Kidney capillary endothelial cell (primary cell): ENCODE results near the gene TUNAR.
"Not testable (repeated sequence)": the region's sequence is repeated elsewhere in the genome, so short reads cannot be mapped to it uniquely, and the experiment has no call there.

Source experiments
- DNase-seq: peaks from one replicate; pipeline ENCODE4 v3.0.0-alpha.2; 2018; ENCODE audit warnings: low spot score

TUNAR gene

DNA sequence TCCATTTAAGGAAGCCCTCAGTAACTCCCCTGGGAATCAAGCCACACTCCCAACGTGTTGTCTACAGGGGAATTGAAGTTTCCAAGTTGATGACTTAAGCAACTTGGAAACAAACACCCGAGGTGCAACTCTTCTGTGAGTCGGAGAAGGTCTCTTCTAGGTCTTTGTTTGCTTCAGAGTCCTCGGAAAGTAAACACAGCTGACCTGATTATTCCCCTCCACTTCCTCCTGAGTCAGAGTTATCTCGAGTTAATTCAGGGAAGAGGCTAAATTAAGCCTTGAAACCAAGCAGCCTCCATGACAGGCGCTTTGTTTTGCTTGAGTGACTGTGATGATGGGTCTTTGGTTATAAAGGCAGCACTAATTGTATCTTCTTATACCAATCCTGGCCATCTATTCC, 41.8 kb downstream of the TUNAR start:
- no peak for DNase-seq

GRCh38 chr14:95920769-95921438, 44.3 kb downstream of the TUNAR start:
- DNase-seq = no peak

DNA sequence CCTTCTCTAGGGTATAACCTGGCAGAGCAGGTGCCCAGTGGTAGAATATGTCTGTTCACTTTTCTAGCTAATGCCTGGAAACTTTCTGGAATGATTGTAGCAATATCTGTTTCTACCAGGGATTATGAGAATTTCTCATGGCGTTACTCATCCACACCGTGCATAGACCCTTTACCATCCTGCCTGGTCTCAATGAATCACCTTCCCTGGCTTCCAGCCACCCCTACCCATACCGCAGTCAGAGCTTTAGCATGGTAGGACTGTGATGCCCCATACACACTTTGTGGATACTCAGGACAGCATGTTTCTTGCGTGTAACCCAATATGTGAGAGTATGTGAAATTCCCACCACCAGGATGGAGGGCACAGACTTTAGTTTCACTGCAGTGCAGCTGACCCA, 45.4 kb downstream of the TUNAR start:
- no peak for DNase-seq

DNA sequence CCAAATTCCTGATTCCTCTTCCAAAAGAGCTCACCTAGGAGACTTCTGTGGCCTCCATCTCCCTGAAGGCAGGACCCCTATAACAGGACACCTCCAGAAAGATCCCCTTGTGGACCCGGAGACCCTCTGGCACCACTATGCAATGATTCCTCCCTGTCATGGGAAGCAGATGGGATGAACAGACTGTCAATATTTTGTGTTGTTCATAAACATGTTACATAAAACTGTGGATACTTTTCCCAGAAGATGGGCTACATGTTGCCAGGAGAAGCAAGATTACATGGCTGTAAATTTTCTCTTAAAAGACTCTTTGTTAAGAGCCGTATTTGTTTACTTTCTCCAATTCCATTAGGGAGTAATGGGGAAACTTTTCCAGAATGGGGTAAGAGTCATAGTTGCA, 52.1 kb downstream of the TUNAR start:
- DNase-seq = no peak

DNA sequence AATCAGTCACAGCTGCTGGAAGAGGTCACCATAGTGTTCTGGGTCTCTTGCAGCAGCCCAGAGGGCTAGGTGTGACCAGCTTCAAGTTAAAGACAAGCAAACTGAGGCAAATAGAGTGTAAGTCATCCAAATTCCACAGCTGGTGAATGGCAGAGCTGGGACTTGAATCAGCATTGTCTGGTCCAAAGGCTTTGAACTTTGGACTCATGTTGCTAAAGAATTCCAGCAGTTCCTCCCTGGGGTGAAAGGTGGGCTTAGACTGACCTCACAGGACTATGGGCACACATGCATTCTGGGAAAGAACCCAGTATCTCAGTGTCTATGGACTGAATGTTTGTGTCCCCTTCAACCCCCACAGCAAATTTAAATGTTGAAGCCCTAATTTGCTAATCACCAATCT, 54.8 kb downstream of the TUNAR start:
- no peak for DNase-seq

GRCh38 chr14:95935228-95935822, 58.7 kb downstream of the TUNAR start:
- peak; percentile 30 for DNase-seq

GRCh38 chr14:95936041-95936440, 59.4 kb downstream of the TUNAR start:
- no peak for DNase-seq

- no peak for DNase-seq
Observed at GRCh38 chr14:95939335-95939734, 62.7 kb downstream of the TUNAR start.

- no peak for DNase-seq
Observed at GRCh38 chr14:95941897-95942296, 65.3 kb downstream of the TUNAR start.

GRCh38 chr14:95943699-95944098, 67.1 kb downstream of the TUNAR start:
- no peak for DNase-seq

DNA sequence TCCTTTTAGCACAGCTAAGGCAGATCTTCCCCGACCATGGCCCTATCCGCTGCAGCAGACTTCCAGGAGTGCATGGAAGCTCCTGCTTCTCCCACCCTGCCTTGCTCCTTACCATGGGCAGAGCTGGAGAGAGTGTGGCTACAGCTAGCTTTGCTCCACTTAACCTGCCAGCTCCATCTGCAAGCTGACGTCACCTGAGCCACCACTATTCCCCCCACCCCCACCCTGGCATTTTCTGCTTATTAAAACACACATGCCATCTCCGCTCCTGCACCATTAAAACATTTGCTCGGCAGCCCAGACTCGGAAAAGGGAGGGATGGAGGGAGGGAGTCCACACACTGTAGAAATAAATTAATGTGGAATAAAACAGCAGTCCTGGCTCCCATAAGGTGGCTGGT, 67.8 kb downstream of the TUNAR start:
- no peak for DNase-seq

DNA sequence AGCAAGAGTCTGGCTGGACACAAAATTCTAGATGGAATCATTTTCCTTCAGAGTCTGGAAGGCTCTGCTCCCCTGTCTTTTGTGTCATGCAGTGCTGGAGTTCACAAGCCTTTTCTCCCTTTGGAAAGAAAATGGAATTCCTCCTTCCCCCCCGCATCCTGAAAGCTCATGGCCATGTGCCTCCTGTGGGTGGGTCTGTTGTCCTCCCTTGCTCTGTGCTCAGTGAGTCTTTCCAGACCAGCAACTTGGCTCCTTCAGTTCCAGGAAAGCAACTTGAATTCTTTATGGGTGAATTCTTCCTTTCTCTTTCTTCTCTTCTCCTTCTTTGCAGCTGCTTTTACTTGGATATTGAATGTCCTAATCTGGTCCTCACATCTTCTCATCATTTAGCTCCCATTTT, 70.2 kb downstream of the TUNAR start:
- no peak for DNase-seq

- DNase-seq = no peak
Observed at GRCh38 chr14:95948558-95948981, 71.9 kb downstream of the TUNAR start.

DNA sequence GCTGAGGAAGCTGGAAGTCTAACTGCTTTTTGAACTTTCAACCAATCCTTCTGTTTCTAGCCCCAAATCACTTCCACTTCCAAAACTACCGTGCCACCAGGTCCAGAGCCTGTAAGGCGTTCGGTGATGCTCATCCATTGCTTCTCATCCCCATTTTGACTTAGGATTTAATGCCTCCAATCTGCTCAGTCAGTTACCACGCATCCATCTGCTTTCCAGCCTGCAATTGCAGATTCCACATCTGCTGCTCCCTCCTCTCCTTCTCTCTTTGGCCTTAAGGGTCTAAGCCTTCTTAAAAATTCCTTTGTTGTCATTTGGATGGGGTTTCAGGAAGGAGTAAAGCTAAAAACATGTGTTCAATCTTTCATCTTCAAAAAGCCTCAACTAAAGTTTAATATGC, 74.7 kb downstream of the TUNAR start:
- no peak for DNase-seq

- DNase-seq = no peak
Observed at GRCh38 chr14:95953111-95953724, 76.6 kb downstream of the TUNAR start.

DNA sequence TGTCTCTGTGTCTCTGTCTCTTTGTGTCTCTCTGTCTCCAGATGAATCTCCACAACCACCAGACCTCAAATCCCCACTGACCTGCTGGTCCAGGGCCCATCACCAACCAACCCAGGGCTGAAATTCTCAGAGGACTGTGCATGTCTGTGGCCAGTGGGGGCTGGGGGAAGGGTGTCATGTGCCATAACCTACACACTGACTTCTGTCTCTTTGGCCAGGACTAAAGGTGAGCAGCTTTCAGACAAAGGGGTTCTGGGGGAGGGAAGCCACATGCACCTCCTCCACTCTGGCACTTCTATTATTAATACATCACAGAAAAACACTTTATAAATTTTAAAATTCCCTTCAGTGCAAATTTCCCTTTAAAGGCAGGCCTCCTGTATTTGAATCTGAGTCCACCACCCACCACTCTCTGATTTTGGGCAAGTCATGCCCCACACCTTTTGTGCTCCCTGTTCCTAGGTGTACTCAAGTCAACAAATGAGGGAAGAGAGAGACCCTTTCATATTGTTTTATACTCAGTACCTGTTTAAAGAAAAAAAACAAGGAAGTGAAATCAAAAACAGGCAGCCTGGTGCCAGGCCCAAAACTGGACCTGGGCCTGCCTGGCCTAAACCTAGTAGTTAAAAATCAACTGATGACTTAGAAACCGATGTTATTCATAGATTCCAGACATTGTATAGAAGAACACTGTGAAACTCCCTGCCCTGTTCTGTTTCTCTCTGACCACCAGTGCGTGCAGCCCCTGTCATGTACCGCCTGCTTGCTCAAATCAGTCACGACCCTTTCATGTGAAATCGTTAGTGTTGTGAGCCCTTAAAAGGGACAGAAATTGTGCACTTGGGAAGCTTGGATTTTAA, 80.2 kb downstream of the TUNAR start:
- no peak for DNase-seq

DNA sequence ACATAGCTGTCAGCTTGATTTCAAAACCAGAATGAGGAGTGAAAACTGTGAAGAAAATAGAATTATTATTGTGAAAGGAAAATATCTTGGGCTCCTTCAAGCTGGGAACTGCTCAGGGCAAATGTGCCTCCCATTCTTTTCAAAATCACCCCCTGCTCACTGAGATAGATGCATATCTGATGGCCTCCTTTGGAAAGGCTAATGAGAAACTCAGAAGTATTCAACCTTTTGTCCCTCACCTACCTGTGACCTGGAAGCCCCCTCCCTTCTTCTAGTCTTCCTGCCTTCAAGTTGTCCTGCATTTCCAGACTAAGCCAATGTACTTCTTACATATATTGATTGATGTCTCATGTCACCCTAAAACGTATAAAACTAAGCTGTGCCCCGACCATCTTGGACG, 81.5 kb downstream of the TUNAR start:
- DNase-seq = no peak

- DNase-seq = no peak
Observed at GRCh38 chr14:95959317-95959716, 82.7 kb downstream of the TUNAR start.

DNA sequence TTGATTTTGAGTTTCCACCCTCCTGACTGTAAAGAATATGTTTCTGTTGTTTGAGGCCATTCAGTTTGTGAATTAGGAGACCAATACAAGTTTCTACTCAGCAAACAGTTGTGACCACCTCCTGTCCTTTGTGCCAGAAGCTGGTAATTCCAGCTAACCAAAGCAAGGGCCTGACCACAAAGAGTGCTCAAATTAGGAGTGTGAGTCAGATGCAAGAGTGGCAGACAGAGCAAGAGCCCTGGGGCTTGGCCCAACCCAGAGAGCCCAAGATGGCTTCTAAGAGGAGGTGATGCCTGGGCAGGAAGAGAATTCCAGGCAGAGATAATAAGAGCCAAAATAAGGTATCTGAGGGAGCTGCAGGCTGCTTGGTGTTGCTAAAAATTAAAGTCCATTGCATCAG, 84.8 kb downstream of the TUNAR start:
- no peak for DNase-seq

- no peak for DNase-seq
Observed at GRCh38 chr14:95964901-95965300, 88.3 kb downstream of the TUNAR start.

GRCh38 chr14:95968048-95968447, 91.4 kb downstream of the TUNAR start:
- DNase-seq = not testable (repeated sequence)
